C4-2B (cell line): ENCODE results near the gene RASSF5.
A peak's percentile ranks its signal among the peaks of the same experiment; 100 is the strongest.

ENCODE experiments used
- H3K27ac ChIP-seq: fragments of 450-650 bp; 2 replicates; pipeline ENCODE4 v1.5.1; 2017
- CTCF ChIP-seq: fragments of 450-650 bp; conservative IDR thresholded peaks from 2 replicates; pipeline ENCODE4 v1.5.1; 2017; ENCODE audit warnings: mild to moderate bottlenecking
- ZFX ChIP-seq: fragments of 450-650 bp; IDR thresholded peaks from 2 replicates; pipeline ENCODE4 v1.6.1; 2017

Gene RASSF5

GRCh38 chr1:206589206-206589605 is 81.9 kb downstream of the RASSF5 start:
- no peak overlapping the region for H3K27ac ChIP-seq
- TF ChIP-seq ZFX = no peak
- TF ChIP-seq CTCF = no peak

DNA sequence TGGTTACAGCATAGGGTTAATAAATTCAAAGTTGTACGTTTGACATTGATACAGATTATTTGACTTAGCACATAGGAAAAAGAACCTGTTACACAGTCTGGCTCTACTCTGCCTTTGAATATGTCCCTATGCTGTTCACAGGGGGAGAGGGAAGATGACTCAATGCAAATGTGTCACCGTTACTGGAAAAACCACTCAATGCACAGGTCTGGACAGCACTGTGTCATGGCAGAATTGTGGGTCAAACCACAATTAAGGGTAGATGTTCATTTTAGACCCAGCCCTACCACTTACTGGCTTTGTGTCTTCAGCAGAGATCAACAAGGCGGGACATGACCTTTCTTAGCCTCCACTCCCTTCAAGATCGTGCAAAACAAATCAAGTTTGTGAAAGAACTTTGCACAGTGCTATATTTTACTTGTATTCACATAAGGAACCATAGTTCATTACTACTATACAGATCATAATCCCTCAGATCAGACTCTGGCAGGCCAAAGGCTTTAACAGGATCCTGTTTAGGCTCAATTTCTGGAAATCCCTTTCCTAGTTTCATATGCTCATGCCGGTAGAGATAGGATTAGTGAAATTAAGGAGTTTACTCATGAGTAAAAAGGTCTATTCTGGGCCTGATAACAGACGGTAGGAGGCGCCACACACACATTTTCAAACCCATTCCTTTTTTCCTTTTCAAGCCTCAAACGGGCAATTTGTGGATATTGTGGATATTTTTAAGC is 82.9 kb downstream of the RASSF5 start:
- no peak overlapping the region for H3K27ac ChIP-seq
- TF ChIP-seq ZFX (no peak), CTCF (peak; percentile 44)

- H3K27ac ChIP-seq = no peak overlapping the region
- no peak for TF ChIP-seq CTCF
- TF ChIP-seq ZFX = no peak
These were observed 83.9 kb downstream of the RASSF5 start for GRCh38 chr1:206591226-206591625.

DNA sequence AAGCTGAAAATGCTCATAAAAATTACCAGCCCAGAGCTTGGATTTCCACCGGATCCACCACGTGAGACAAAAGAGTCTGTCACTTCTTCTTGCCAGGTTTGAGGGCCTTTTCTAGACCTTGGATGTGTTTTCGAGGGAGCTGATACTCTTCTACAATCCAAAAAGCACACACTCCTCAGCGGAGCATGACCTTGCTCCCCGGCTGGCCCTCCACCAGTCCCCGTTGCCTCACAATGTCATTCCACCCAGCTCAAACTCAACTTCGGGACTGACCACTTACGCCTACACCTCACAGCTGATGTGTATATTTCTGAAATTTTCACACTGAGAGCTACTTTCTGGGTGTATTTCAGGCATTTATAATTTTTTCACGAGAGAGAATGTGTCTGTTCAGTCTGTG is 84.4 kb downstream of the RASSF5 start:
- H3K27ac ChIP-seq = no peak overlapping the region
- TF ChIP-seq CTCF (no peak), ZFX (no peak)

GRCh38 chr1:206593351-206593925 is 86.1 kb downstream of the RASSF5 start:
- H3K27ac ChIP-seq = no peak overlapping the region
- TF ChIP-seq CTCF = no peak
- no peak for TF ChIP-seq ZFX

DNA sequence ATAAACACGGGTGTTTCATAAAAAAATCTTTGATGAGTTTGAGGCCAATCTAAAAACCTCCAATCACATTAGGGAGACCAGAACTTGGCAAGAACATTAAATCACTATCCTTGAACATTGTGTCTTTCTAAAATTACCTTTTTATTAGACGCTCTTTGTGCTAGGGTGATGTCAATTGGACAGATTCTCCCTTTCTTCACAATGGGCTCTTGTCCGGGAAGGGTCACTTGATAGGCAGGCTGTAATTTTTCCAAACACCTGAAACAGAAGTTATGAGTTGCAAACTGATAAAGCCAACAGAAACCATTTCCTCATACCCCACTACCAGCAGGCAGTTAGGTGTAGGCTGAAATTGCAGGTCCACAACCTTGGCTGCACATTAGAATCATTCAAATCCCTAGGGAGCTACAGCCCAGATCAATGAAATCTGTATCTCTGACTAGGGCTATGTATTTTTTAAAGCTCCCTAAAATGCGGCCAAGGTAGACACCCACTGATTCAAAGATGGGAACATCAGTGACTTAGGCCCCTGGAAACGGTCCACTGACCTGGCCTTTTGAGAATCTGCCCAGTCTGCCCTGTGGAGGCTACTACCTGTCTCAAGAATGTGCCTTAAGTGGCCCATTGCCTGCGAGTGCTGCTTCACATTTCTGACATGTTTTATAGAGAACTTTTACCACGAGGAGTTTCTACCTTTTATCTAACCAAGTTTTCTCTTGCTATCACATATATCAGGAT is 88.4 kb downstream of the RASSF5 start:
- no peak for TF ChIP-seq ZFX
- TF ChIP-seq CTCF = no peak
- H3K27ac ChIP-seq = no peak overlapping the region

DNA sequence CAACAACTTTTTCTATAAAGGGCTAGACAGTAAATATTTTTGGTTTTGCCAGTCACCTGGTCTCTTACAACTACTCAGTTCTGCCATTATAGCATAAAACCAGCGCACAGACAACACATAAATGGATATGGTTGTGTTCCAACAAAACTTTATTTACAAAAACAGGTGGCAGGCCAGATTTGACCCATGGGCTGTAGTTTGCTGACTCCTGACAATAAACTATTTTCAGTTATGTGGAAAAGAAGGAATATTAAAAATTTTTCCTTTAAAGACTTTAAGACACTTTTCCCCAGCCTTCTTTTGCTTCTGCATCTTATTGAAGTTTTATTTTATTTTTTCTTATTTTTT is 89.0 kb downstream of the RASSF5 start:
- TF ChIP-seq ZFX (no peak), CTCF (no peak)
- H3K27ac ChIP-seq = no peak overlapping the region
